Measurements from ENCODE around the gene P2RY14.

The P2RY14 gene

GRCh38 chr3:151199554-151200438, 78.5 kb downstream of the P2RY14 start:
- no peak overlapping the region for H2AFZ ChIP-seq (ENCODE audit: low read depth, low read length)
- no peak overlapping the region for H3K4me2 ChIP-seq (ENCODE audit: insufficient read depth, low read length)
- DNase-seq = no peak

GRCh38 chr3:151198849-151199248, 79.5 kb downstream of the P2RY14 start:
- Histone ChIP-seq H3K4me1 (ENCODE audit: insufficient read depth, low read length) (peaks cover 23% of the 10 kb centered on the region), H3K9ac (ENCODE audit: low read depth, low read length) (no peak overlapping the region)

More at GRCh38 chr3:151199554-151200438, 78.5 kb downstream of the P2RY14 start:
- Histone ChIP-seq H3K4me3 (ENCODE audit: low read depth in 1 of 2, low read length in 2 of 2) (no peak overlapping the region), H3K4me1 (ENCODE audit: insufficient read depth, low read length) (peaks cover 23% of the 10 kb centered on the region), H3K27me3 (ENCODE audit: insufficient read depth, low read length, poor library complexity) (no peaks in the 10 kb centered on the region), H3K9ac (ENCODE audit: low read depth, low read length) (no peak overlapping the region), H4K20me1 (ENCODE audit: insufficient read depth, low read length) (no peaks in the 10 kb centered on the region), H3K79me2 (ENCODE audit: insufficient read depth, low read length) (no peaks in the 10 kb centered on the region), H3K36me3 (ENCODE audit: insufficient read depth, low read length) (no peaks in the 10 kb centered on the region), H3K27ac (ENCODE audit: low read length) (no peak overlapping the region), H3K9me3 (ENCODE audit: insufficient read depth, low read length, severe bottlenecking) (no peaks in the 10 kb centered on the region)
- TF ChIP-seq EZH2 (IDR thresholded peaks at IDR 0.05; ENCODE audit: borderline replicate concordance, low read depth, low read length, severe bottlenecking) = no peak
- no peak for TF ChIP-seq CTCF (IDR thresholded peaks at IDR 0.05; ENCODE audit: borderline replicate concordance, extremely low read depth, low read length, poor library complexity, severe bottlenecking)
- ATAC-seq (ENCODE audit: insufficient read depth, low read depth) = 0 out of 3 replicates have a peak, but pooled peaks have one; percentile 25

GRCh38 chr3:151197981-151198767, 80.2 kb downstream of the P2RY14 start:
- H3K4me2 ChIP-seq (ENCODE audit: insufficient read depth, low read length) = no peak overlapping the region
- no peak overlapping the region for H3K27ac ChIP-seq (ENCODE audit: low read length)
- no peaks in the 10 kb centered on the region; the same call in 1 of the 2 replicates for H3K36me3 ChIP-seq (ENCODE audit: insufficient read depth, low read length)
- no peak overlapping the region for H3K9ac ChIP-seq (ENCODE audit: low read depth, low read length)
- ATAC-seq (ENCODE audit: insufficient read depth, low read depth) = no peak
- no peaks in the 10 kb centered on the region for H3K27me3 ChIP-seq (ENCODE audit: insufficient read depth, low read length, poor library complexity)
- TF ChIP-seq CTCF (IDR thresholded peaks at IDR 0.05; ENCODE audit: borderline replicate concordance, extremely low read depth, low read length, poor library complexity, severe bottlenecking) (no peak), EZH2 (IDR thresholded peaks at IDR 0.05; ENCODE audit: borderline replicate concordance, low read depth, low read length, severe bottlenecking) (no peak)
- no peak overlapping the region for H2AFZ ChIP-seq (ENCODE audit: low read depth, low read length)
- H4K20me1 ChIP-seq (ENCODE audit: insufficient read depth, low read length) = no peaks in the 10 kb centered on the region
- no peak overlapping the region for H3K4me3 ChIP-seq (ENCODE audit: low read depth in 1 of 2, low read length in 2 of 2)
- H3K79me2 ChIP-seq (ENCODE audit: insufficient read depth, low read length) = no peaks in the 10 kb centered on the region
- H3K4me1 ChIP-seq (ENCODE audit: insufficient read depth, low read length) = peaks cover 18% of the 10 kb centered on the region
- no peaks in the 10 kb centered on the region for H3K9me3 ChIP-seq (ENCODE audit: insufficient read depth, low read length, severe bottlenecking)
- no peak for DNase-seq

More at GRCh38 chr3:151198849-151199248, 79.5 kb downstream of the P2RY14 start:
- Histone ChIP-seq H4K20me1 (ENCODE audit: insufficient read depth, low read length) (no peaks in the 10 kb centered on the region), H3K27ac (ENCODE audit: low read length) (no peak overlapping the region), H2AFZ (ENCODE audit: low read depth, low read length) (no peak overlapping the region), H3K79me2 (ENCODE audit: insufficient read depth, low read length) (no peaks in the 10 kb centered on the region), H3K36me3 (ENCODE audit: insufficient read depth, low read length) (no peaks in the 10 kb centered on the region; the same call in 1 of the 2 replicates), H3K4me3 (ENCODE audit: low read depth in 1 of 2, low read length in 2 of 2) (no peak overlapping the region), H3K4me2 (ENCODE audit: insufficient read depth, low read length) (no peak overlapping the region), H3K9me3 (ENCODE audit: insufficient read depth, low read length, severe bottlenecking) (no peaks in the 10 kb centered on the region), H3K27me3 (ENCODE audit: insufficient read depth, low read length, poor library complexity) (no peaks in the 10 kb centered on the region)
- ATAC-seq (ENCODE audit: insufficient read depth, low read depth) (no peak), DNase-seq (no peak)
- TF ChIP-seq EZH2 (IDR thresholded peaks at IDR 0.05; ENCODE audit: borderline replicate concordance, low read depth, low read length, severe bottlenecking) (no peak), CTCF (IDR thresholded peaks at IDR 0.05; ENCODE audit: borderline replicate concordance, extremely low read depth, low read length, poor library complexity, severe bottlenecking) (no peak)

Measured in DND-41 (cell line).